GM19099 (cell line): ENCODE data around the gene ZBTB18.

Experiments used
- POLR2A ChIP-seq: IDR thresholded peaks from 3 replicates; pipeline ENCODE4 v1.6.1; 2011; ENCODE audit warnings: low read depth; ENCODE audit not compliant: insufficient read length; ENCODE audit errors: extremely low read depth

Gene ZBTB18

DNA sequence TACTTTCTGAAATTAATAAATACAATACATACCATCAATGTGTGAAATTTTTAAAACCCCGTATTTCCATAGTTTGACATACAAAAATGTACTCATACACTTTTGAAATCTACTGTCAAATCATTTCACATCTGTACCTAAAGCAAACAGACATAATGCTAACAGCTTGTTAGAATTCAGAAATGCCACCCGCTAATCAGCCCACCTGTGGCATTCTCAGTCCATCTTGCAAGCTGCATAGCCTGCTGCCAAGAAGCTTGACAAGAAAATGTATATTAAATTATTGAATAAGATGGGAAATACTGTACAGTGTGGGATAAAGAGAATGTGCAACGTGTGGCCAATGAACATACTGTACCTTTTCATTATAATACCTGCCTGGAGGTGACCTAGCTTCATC is 55.1 kb downstream of the ZBTB18 start:
- TF ChIP-seq POLR2A: no peak
